HG02678 (cell line): ENCODE measurements around the gene NLRP12.
"Not testable (repeated sequence)": the region's sequence is repeated elsewhere in the genome, so short reads cannot be mapped to it uniquely, and the experiment has no call there.

Experiments used
- ATAC-seq: cut with Tn5 transposase; IDR thresholded peaks from one replicate; pipeline ENCODE4 v1.9.1; 2021; ENCODE audit warnings: mild to moderate bottlenecking, moderate library complexity; ENCODE audit not compliant: unreplicated experiment

The NLRP12 gene

GRCh38 chr19:53832861-53833260 is 8.7 kb upstream of the NLRP12 start:
- not testable (repeated sequence) for ATAC-seq

- ATAC-seq, result no peak
Observed at GRCh38 chr19:53828531-53828930, 4.4 kb upstream of the NLRP12 start.

GRCh38 chr19:53826876-53827275 is 2.8 kb upstream of the NLRP12 start:
- no peak for ATAC-seq

- no peak for ATAC-seq
Observed at GRCh38 chr19:53823380-53824120, 564 bp downstream of the NLRP12 start.

GRCh38 chr19:53819861-53820260 is 4.3 kb downstream of the NLRP12 start:
- no peak for ATAC-seq

- no peak for ATAC-seq
Observed at GRCh38 chr19:53818756-53819155, 5.4 kb downstream of the NLRP12 start.

DNA sequence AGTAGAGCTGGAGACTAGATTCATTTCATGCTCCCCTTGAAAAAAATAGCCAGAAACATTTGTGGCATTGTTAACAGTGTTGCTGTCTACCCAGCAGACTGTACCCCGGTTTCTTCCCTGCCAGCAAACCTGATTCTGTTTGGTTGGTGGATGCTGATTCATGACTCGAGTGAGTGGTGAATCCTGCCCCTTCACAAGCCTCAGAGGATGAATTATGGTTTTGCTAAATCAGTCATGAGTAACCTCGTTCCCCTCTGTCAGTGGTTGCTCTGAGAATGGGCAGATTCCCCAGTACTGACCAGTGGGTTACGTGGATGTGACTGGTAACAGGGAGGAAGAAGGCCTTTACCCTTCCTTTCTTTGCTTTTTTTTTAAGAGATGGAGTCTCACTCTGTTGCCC is 10.1 kb downstream of the NLRP12 start:
- ATAC-seq, result no peak

- ATAC-seq, result no peak
Observed at GRCh38 chr19:53812335-53812734, 11.8 kb downstream of the NLRP12 start.

DNA sequence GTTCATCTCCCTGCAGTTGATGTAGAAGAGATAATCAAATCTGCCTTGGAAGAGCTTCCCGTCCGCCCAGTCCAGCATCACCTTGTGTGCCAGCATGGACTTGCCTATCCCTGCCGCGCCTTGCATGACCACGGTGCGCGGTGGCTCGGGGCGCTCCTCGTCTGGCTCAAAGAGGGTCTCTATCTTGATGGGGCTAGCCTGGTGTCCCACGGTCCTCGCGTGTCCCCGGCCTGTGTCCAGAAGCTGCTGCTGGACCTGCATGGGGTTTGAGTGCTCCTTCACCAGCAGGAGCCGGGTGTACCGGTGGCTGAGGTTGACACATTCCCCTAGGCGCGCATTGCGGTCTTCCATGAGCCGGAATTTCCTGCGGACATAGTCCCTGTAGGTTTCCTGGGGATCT is 13.2 kb downstream of the NLRP12 start:
- ATAC-seq, result no peak

DNA sequence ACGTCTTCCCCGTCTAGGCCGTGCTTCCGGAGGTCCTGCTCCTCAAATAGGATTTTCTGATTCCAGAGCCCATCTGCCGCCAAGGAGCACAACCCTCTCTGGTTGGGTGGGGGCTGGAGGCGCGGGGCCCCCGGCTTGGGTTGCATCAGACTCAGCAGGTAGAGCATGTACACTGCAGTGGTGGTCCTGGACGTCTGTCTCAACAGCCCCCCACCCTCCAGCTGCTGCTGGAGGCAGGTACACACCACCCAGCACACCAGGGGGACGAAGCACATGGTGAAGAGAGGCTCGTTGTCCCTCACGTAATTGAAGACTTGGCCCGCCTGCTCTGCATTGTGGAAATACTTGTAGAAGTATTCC is 13.9 kb downstream of the NLRP12 start:
- ATAC-seq, result no peak

GRCh38 chr19:53809518-53810186 is 14.5 kb downstream of the NLRP12 start:
- no peak for ATAC-seq

DNA sequence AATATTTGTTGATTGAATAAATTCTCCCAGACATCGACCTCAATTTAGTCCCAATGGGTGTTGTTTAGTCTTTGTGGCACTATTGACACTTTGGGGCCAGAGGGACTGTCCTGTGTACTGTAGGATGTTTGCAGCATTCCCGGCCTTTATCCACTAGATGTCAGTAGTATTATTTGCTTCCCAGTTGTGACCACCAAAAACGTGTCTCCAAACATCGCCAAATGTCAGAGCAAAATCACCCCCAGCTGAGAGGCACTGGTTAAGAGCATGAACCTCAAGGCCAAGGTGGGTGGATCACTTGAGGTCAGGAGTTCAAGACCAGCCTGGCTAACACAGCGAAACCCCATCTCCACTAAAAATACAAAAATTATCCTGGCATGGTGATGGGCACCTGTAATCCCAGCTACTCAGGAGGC is 15.4 kb downstream of the NLRP12 start:
- ATAC-seq, result no peak

GRCh38 chr19:53801257-53801656 is 22.9 kb downstream of the NLRP12 start:
- ATAC-seq, result no peak

DNA sequence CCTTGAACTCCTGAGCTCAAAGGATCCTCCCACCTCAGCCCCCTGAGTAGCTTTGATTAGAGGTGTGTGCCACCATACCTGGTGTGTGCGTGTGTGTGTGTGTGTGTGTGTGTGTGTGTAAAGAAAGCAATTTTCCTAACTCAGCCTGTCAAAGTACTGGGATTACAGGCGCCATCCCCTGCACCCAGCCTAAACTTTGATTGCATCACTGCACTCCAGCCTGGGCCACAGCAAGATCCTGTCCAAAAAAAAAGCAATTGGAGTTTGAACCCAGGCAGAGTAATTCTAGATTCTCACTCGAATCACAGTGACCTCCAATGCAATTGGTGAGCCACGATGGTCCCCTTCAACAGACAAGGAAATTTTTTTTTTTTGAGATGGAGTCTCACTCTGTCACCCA is 29.1 kb downstream of the NLRP12 start:
- ATAC-seq, result no peak

DNA sequence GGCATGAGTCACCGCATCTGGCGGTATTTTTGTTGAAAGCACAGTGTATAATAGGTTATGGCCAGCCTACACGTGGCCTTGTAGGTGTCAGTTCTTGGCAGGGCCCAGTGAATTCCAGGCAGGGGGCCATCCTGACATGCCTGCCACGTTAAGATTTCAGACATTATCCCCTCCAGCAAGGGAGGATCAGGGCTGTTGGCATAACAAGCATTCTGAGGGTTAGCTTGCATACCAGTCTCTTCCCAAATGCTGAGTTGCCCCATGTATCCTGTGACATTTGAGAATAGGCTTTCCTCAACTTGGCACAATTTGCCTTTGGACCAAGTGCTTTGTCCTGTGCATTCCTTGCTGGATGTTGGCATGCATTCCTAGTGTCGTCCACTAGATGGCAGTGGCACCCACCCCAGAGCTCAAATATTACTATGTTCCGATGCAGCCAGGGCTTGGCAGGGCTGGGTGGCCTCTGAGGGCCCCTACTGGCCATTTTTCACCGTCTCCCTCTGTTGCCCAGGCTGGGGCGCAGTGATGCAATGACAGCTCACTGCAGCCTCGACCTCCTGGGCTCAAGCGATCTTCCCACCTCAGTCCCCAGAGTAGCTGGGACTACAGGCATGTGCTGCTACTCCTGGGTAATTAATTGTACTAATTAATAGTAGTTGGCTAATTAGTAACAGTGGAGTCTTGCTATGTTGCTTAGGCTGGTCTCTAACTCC is 31.2 kb downstream of the NLRP12 start:
- ATAC-seq, result peak; percentile 84

GRCh38 chr19:53789708-53790678 is 34.1 kb downstream of the NLRP12 start:
- ATAC-seq, result no peak

DNA sequence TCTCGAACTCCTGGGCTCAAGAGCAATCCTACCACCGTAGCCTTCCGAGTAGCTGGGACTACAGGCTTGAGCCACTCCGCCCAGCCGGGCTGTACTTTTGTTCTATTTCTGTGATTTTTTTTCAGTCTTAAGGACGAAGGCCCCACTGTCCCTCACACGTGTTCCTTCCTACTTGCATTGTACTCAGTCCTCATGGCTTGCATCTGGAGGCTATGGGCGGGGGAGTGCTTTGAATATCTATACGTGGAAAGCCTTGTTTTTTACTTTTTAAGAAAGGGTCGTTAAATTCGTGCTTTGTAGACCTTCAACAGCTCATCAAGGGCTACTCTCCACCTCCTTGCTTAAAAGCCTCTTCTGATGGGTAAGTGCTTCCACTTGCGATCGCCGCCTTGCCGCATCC is 36.8 kb downstream of the NLRP12 start:
- ATAC-seq, result no peak

DNA sequence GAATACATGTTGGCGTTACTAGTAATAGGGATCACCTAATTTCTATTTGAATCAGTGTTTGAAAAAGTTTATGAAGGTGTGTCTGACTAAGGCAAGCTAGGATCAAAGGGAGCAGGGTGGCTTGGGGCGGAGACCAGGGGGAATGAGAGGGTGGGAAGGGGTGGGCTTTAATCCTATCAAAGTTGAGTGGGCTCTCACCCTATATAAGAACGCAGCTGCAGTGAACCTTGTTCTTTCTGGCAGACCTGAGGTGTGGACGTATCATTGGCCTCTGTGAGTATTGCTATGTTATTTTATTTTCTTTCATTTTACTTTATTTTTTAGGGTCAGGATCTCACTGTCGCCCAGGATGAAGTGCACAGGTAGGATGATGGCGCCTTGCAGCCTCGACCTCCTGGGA is 37.4 kb downstream of the NLRP12 start:
- no peak for ATAC-seq

- ATAC-seq, result no peak
Observed at GRCh38 chr19:53785196-53785889, 38.8 kb downstream of the NLRP12 start.

DNA sequence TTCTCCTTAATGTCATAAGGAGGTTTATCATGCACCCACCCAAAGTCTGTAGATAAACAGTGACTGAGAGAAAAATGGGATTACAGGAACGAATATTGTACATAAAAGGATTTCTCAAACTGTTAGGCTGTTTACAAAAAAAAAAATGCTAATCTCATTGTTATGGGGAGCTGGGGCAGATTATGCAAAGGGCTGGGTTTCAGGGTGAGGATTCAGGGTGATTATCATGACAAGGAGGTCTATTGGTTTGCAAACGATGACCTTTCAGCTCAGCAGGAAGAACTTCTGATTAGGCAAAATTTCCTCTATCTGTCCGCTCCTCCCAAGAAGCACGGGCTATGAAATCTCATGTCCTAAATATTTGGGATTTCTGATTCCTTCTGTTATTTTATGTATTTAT is 41.4 kb downstream of the NLRP12 start:
- no peak for ATAC-seq
